Stimulated activated CD4-positive, alpha-beta T cell treated with anti-CD3 and anti-CD28 coated beads, TNF-alpha, amount 100 ng/mL, for 4 hours (primary cell): Measurements from ENCODE around the gene RNF121.

Source experiments
- DNase-seq, 3 experiments: peaks; one replicate each; pipeline ENCODE4 v3.0.0-alpha.2; 2020; ENCODE audit warnings: low read depth in 3 of 3

The RNF121 gene

GRCh38 chr11:72005347-72006260 is 76.8 kb downstream of the RNF121 start:
- DNase-seq, result no peak

- DNase-seq, result no peak
These were observed 77.7 kb downstream of the RNF121 start for GRCh38 chr11:72006309-72007088.

GRCh38 chr11:72007089-72007476 is 78.2 kb downstream of the RNF121 start:
- DNase-seq, result no peak

- no peak for DNase-seq
These were observed 78.7 kb downstream of the RNF121 start for GRCh38 chr11:72007587-72007986.

GRCh38 chr11:72008728-72009127 is 79.9 kb downstream of the RNF121 start:
- DNase-seq, result no peak

GRCh38 chr11:72009156-72009555 is 80.3 kb downstream of the RNF121 start:
- no peak for DNase-seq

GRCh38 chr11:72010529-72011233 is 81.8 kb downstream of the RNF121 start:
- DNase-seq, result no peak

- DNase-seq, result no peak
These were observed 83.3 kb downstream of the RNF121 start for GRCh38 chr11:72012091-72012630.

- no peak for DNase-seq
These were observed 84.3 kb downstream of the RNF121 start for GRCh38 chr11:72012897-72013721.

GRCh38 chr11:72013765-72014711 is 85.2 kb downstream of the RNF121 start:
- DNase-seq, result no peak

- DNase-seq, result no peak
These were observed 86.0 kb downstream of the RNF121 start for GRCh38 chr11:72014761-72015320.

GRCh38 chr11:72015511-72016061 is 86.7 kb downstream of the RNF121 start:
- DNase-seq, result no peak

GRCh38 chr11:72018171-72018570 is 89.3 kb downstream of the RNF121 start:
- DNase-seq, result no peak

GRCh38 chr11:72023335-72023734 is 94.5 kb downstream of the RNF121 start:
- DNase-seq, result no peak

- no peak for DNase-seq
These were observed 95.4 kb downstream of the RNF121 start for GRCh38 chr11:72024069-72024754.

- DNase-seq, result no peak
These were observed 97.2 kb downstream of the RNF121 start for GRCh38 chr11:72026090-72026489.

- no peak for DNase-seq
These were observed 101.7 kb downstream of the RNF121 start for GRCh38 chr11:72030472-72031045.

- DNase-seq, result no peak
These were observed 107.8 kb downstream of the RNF121 start for GRCh38 chr11:72036687-72037086.
